Kidney (tissue), 14 donors: ENCODE results near the gene MAPK1IP1L. TPM values are rescaled to one million over a fixed set of nuclear protein-coding genes. Genes with fewer than 3 reads are reported as not detected.

Experiments used
- DNase-seq, 5 donors: peaks; one replicate each; pipeline ENCODE4 v3.0.0-alpha.2; 2013 to 2020
- FAIRE-seq: peaks from 2 replicates; lab custom pipeline; 2012; peaks lifted over from hg19 to GRCh38; lab: Jason Lieb, UNC
- H3K27ac ChIP-seq, 2 donors: one replicate each; pipeline ENCODE4 v1.7.0; 2013; ENCODE audit warnings: low read depth in 2 of 2, low read length in 2 of 2, inconsistent platforms in 1 of 2
- H3K27me3 ChIP-seq: one replicate; pipeline ENCODE4 v1.7.1; 2013; ENCODE audit warnings: low read length, inconsistent platforms; ENCODE audit not compliant: control insufficient read depth, insufficient read depth
- H3K36me3 ChIP-seq, 3 donors: one replicate each; pipeline versions ENCODE4 v1.7.0 to v1.7.1; 2013; ENCODE audit warnings: low read length in 3 of 3, control low read depth in 1 of 3, inconsistent platforms in 1 of 3; ENCODE audit not compliant: insufficient read depth in 3 of 3, control insufficient read depth in 2 of 3
- H3K4me1 ChIP-seq, 3 donors: one replicate each; pipeline versions ENCODE4 v1.7.0 to v1.7.1; 2013; ENCODE audit warnings: low read length in 3 of 3, inconsistent platforms in 1 of 3, low read depth in 1 of 3; ENCODE audit not compliant: control insufficient read depth in 2 of 3, insufficient read depth in 2 of 3
- H3K4me3 ChIP-seq, 3 donors: one replicate each; pipeline versions ENCODE4 v1.7.0 to v1.8.1; 2013; ENCODE audit warnings: low read length in 3 of 3, control low read depth in 1 of 3, inconsistent platforms in 1 of 3
- H3K9ac ChIP-seq, 3 donors: one replicate each; pipeline versions ENCODE4 v1.7.0 to v1.7.1; 2013; ENCODE audit warnings: low read length in 3 of 3, control low read depth in 1 of 3, inconsistent platforms in 1 of 3
- H3K9me3 ChIP-seq, 3 donors: one replicate each; pipeline versions ENCODE4 v1.7.0 to v1.7.1; 2013; ENCODE audit warnings: low read length in 3 of 3, control low read depth in 1 of 3, inconsistent platforms in 1 of 3; ENCODE audit not compliant: control insufficient read depth in 2 of 3, insufficient read depth in 1 of 3
- intact Hi-C: fragments of 100-400 bp; cut with DNase I; formaldehyde crosslinking; loops from one replicate; pipeline ENCODE4 v1.11.1; 2022
- polyA plus RNA-seq: library from polyadenylated mRNA; stranded (reverse); fragments of 350-450 nt; fragmentation: Illumina TruSeq; extraction: RNeasy Lipid Tissue Mini Kit (QIAGEN cat#74804); gene quantifications from one replicate; pipeline ENCODE4 v1.2.3, GENCODE V29; 2014; ENCODE audit warnings: low read depth, low replicate concordance; ENCODE audit not compliant: insufficient read depth
- total RNA-seq: library from RNA; stranded (reverse); fragmentation: NEBNext Ultra II Directional; extraction: Animal tissue kit (Norgen Biotek cat#: 25700); gene quantifications from one replicate; pipeline ENCODE4 v1.2.1, GENCODE V29; 2021
- TF ChIP-seq, protein P1 (sequence below): IDR thresholded peaks from 3 replicates; pipeline ENCODE4 v1.5.1; 2012; ENCODE audit warnings: mild to moderate bottlenecking, moderate library complexity, borderline replicate concordance; ENCODE audit not compliant: insufficient read depth; ENCODE audit errors: extremely low read depth
- donor health status: control.
- donor health status: control.
- donor health status: control.
- donor health status: control.
- donor health status: control.
- donor health status: DM: yes; HTN: yes; CAD: no.
- donor health status: Normal renal cell carcinoma (clear cell type).

MAPK1IP1L gene
- total and polyA plus RNA-seq, 2 donors from 2014 or later = 43.3 to 101 TPM

DNA sequence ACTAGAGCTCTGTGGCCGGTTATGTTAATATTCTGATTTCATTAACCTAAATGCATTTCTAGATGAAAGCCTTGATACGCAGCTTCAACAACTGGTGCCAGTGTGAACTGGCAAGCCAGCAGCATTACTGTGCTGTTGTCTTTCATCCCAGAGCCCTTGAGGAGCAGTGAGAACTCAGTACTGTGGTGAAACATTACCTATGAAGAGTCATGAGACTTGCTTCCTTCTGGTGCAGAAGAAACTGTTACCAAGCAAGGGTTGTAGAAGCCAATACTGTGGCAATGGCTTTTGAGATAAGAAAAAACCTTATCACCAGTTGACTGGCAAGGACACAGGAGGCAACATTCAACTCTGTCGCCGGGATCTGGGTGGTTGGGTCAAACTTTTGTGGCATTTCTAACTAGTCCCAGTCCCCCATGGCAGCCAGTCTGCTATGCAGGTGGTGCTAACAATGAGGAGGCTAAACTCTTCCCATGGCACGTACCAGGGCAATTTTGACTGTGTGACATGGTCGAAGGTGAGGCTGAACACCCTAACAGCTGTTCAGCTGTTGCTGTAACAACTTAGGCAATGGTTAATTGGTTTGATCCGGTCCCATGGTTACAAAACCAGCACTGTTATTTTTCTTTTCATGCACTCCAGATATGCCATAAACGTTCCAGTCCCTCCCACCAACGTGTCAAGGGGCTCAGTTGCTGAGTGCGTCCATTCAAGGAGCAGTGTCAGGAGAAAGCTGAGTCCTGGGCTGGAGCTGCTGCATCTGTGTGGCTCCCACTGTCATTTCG is 65.0 kb downstream of the MAPK1IP1L start:
- H3K4me3 ChIP-seq = no peak overlapping the region
- H3K9ac ChIP-seq = no peak overlapping the region
- no peaks in the 10 kb centered on the region for H3K9me3 ChIP-seq
- DNase-seq = no peak
- intact Hi-C loops = no loop called here
- no peak for FAIRE-seq
- H3K4me1 ChIP-seq = peaks cover 0 to 18% (median 11%) of the 10 kb centered on the region in 3 donors
- H3K27me3 ChIP-seq = no peaks in the 10 kb centered on the region
- peak overlapping the region; percentile 56 to 77 for H3K27ac ChIP-seq
- TF ChIP-seq, protein P1, sequence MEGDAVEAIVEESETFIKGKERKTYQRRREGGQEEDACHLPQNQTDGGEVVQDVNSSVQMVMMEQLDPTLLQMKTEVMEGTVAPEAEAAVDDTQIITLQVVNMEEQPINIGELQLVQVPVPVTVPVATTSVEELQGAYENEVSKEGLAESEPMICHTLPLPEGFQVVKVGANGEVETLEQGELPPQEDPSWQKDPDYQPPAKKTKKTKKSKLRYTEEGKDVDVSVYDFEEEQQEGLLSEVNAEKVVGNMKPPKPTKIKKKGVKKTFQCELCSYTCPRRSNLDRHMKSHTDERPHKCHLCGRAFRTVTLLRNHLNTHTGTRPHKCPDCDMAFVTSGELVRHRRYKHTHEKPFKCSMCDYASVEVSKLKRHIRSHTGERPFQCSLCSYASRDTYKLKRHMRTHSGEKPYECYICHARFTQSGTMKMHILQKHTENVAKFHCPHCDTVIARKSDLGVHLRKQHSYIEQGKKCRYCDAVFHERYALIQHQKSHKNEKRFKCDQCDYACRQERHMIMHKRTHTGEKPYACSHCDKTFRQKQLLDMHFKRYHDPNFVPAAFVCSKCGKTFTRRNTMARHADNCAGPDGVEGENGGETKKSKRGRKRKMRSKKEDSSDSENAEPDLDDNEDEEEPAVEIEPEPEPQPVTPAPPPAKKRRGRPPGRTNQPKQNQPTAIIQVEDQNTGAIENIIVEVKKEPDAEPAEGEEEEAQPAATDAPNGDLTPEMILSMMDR = no peak
- H3K36me3 ChIP-seq = no peaks in the 10 kb centered on the region

DNA sequence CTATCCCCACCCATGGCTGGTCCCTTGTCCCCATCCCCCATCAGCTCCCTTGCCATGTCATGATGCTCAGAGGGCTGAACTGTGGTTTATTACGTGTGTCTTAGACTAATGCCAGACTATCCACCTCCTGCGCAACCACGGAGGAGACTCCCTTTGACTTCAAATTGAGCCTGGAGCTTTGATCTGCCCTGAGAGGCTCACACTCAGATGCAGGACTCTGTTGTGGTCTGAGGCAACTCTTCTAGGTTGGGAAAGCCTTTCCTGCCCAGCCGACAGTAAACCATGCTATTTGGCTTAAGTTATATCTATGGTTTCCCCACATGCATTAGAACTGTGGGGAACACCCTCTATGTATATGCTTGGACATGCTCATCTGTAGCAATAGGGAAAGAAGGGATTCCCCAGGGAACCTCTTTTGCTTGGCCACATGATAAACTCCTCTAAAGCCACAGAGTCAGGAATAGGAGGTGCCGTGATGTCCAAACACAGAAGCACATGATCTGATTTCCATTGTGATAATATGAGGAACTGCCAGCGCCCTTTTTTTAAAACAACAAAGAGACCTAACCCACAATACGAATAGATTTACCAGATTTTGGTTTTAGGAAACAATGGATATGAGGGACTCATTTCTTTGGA is 66.5 kb downstream of the MAPK1IP1L start:
- Histone ChIP-seq H3K36me3 (no peaks in the 10 kb centered on the region), H3K4me3 (no peak overlapping the region), H3K9me3 (no peaks in the 10 kb centered on the region), H3K27ac (peak overlapping the region in 1 of 2 donors; percentile 86), H3K4me1 (peaks cover 0 to 28% (median 11%) of the 10 kb centered on the region in 3 donors), H3K27me3 (no peaks in the 10 kb centered on the region), H3K9ac (peak overlapping the region in 1 of 3 donors; percentile 16)
- no peak for FAIRE-seq
- TF ChIP-seq, protein P1 = no peak
- no peak for DNase-seq
- intact Hi-C loops = no loop called here

DNA sequence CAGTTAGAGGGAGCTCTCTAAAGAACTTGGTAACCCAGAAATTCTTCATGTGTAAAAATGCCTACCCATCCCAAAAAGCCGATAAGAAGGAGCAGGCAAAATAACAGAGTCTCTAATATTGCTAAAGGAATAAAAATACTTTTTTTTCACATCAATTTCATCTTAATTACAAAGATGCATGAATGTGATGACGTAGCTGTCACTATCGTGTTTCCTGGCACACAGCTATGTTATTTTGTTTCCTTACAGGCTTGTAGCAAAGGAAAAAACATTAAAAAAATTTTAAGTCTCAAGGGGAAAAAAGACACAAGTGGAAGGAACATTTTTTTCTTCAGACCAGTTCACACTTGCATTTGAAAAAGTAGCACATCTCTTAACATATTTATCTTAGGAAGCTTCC is 67.3 kb downstream of the MAPK1IP1L start:
- H3K4me1 ChIP-seq = peaks cover 0 to 33% (median 11%) of the 10 kb centered on the region in 3 donors
- no peaks in the 10 kb centered on the region for H3K27me3 ChIP-seq
- H3K36me3 ChIP-seq = no peaks in the 10 kb centered on the region
- no peak for FAIRE-seq
- intact Hi-C loops = no loop called here
- H3K9me3 ChIP-seq = no peaks in the 10 kb centered on the region
- TF ChIP-seq, protein P1 = no peak
- no peak for DNase-seq
- no peak overlapping the region for H3K9ac ChIP-seq
- no peak overlapping the region for H3K4me3 ChIP-seq
- peak overlapping the region in 1 of 2 donors; percentile 86 for H3K27ac ChIP-seq

Other genes starting within 250 kb of the MAPK1IP1L start
- gene GCH1, start 148.8 kb upstream of the MAPK1IP1L start, total RNA-seq = 9.2 TPM
- gene GCH1, start 148.8 kb upstream of the MAPK1IP1L start, polyA plus RNA-seq = 12.3 TPM
- 3.3 TPM for gene WDHD1, start 24.5 kb upstream of the MAPK1IP1L start, total RNA-seq
- gene WDHD1, start 24.5 kb upstream of the MAPK1IP1L start, polyA plus RNA-seq = 1.8 TPM
- gene SOCS4, start 24.4 kb upstream of the MAPK1IP1L start, total RNA-seq = 30.5 TPM
- gene SOCS4, start 24.4 kb upstream of the MAPK1IP1L start, polyA plus RNA-seq = 6.0 TPM
- gene LGALS3, start 77.6 kb downstream of the MAPK1IP1L start, total RNA-seq = 235 TPM
- 241 TPM for gene LGALS3, start 77.6 kb downstream of the MAPK1IP1L start, polyA plus RNA-seq
- gene DLGAP5, start 139.9 kb downstream of the MAPK1IP1L start, total RNA-seq = 0.60 TPM
- not detected for gene DLGAP5, start 139.9 kb downstream of the MAPK1IP1L start, polyA plus RNA-seq
- gene FBXO34, start 219.8 kb downstream of the MAPK1IP1L start, total RNA-seq = 38.5 TPM
- 12.8 TPM for gene FBXO34, start 219.8 kb downstream of the MAPK1IP1L start, polyA plus RNA-seq